DND-41 (cell line): ENCODE data around the gene HJV.

Source experiments
- ATAC-seq: fragments of 200-7000 bp; cut with Tn5 transposase; 3 replicates; pipeline ENCODE4 v1.9.1; 2021; ENCODE audit warnings: low read depth; ENCODE audit not compliant: insufficient read depth
- DNase-seq: peaks from one replicate; pipeline ENCODE4 v3.0.0-alpha.2; 2020
- H2AFZ ChIP-seq: 2 replicates; pipeline ENCODE4 v1.6.0; 2012; ENCODE audit warnings: low read depth, low read length
- H3K27ac ChIP-seq: 2 replicates; pipeline ENCODE4 v1.5.1; 2012; ENCODE audit warnings: low read length, inconsistent platforms
- H3K27me3 ChIP-seq: fragments of 200-600 bp; sonication (generic); 2 replicates; pipeline ENCODE4 v1.6.0; 2012; ENCODE audit warnings: low read length, mild to moderate bottlenecking, inconsistent platforms; ENCODE audit not compliant: insufficient read depth, poor library complexity
- H3K36me3 ChIP-seq: 2 replicates; pipeline ENCODE4 v1.5.1; 2012; ENCODE audit warnings: low read length, inconsistent platforms; ENCODE audit not compliant: insufficient read depth
- H3K4me1 ChIP-seq: 2 replicates; pipeline ENCODE4 v1.5.1; 2012; ENCODE audit warnings: mild to moderate bottlenecking, low read length; ENCODE audit not compliant: insufficient read depth
- H3K4me2 ChIP-seq: 2 replicates; pipeline ENCODE4 v1.6.0; 2012; ENCODE audit warnings: mild to moderate bottlenecking, moderate library complexity, low read length, inconsistent platforms; ENCODE audit not compliant: insufficient read depth
- H3K4me3 ChIP-seq, 2 experiments: fragments of 200-600 bp in 1 of 2; shearing (Covaris generic) in 1 of 2; 2 replicates each; pipeline ENCODE4 v1.5.1; 2012 to 2016; ENCODE audit warnings: inconsistent platforms in 2 of 2, low read length in 2 of 2, mild to moderate bottlenecking in 2 of 2, low read depth in 1 of 2, moderate library complexity in 1 of 2
- H3K79me2 ChIP-seq: 2 replicates; pipeline ENCODE4 v1.6.0; 2012; ENCODE audit warnings: low read length, inconsistent platforms; ENCODE audit not compliant: insufficient read depth
- H3K9ac ChIP-seq: 2 replicates; pipeline ENCODE4 v1.6.0; 2012; ENCODE audit warnings: low read depth, mild to moderate bottlenecking, inconsistent platforms, low read length, moderate library complexity
- H3K9me3 ChIP-seq: 2 replicates; pipeline ENCODE4 v1.5.1; 2012; ENCODE audit warnings: low read length, moderate library complexity, mild to moderate bottlenecking, inconsistent platforms; ENCODE audit not compliant: insufficient read depth, severe bottlenecking
- H4K20me1 ChIP-seq: 2 replicates; pipeline ENCODE4 v1.6.0; 2012; ENCODE audit warnings: low read length; ENCODE audit not compliant: insufficient read depth
- EZH2 ChIP-seq: IDR thresholded peaks from 3 replicates; pipeline ENCODE4 v1.6.1; 2012; ENCODE audit warnings: borderline replicate concordance, low read depth, mild to moderate bottlenecking, moderate library complexity, low read length, inconsistent platforms; ENCODE audit not compliant: severe bottlenecking
- TF ChIP-seq, protein P1 (sequence below): IDR thresholded peaks from 2 replicates; pipeline ENCODE4 v1.5.1; 2012; ENCODE audit warnings: borderline replicate concordance, low read length, moderate library complexity, mild to moderate bottlenecking; ENCODE audit not compliant: poor library complexity, severe bottlenecking; ENCODE audit errors: extremely low read depth

The HJV gene

GRCh38 chr1:146021050-146021445, 487 bp downstream of the HJV start:
- Histone ChIP-seq H3K4me2 (no peak overlapping the region), H3K79me2 (no peaks in the 10 kb centered on the region), H4K20me1 (no peaks in the 10 kb centered on the region), H2AFZ (no peak overlapping the region), H3K9ac (no peak overlapping the region), H3K4me1 (no peaks in the 10 kb centered on the region), H3K4me3 (no peak overlapping the region), H3K9me3 (no peaks in the 10 kb centered on the region), H3K27ac (no peak overlapping the region), H3K27me3 (peaks cover 7% of the 10 kb centered on the region), H3K36me3 (no peaks in the 10 kb centered on the region)
- ATAC-seq: no peak
- TF ChIP-seq, protein P1, sequence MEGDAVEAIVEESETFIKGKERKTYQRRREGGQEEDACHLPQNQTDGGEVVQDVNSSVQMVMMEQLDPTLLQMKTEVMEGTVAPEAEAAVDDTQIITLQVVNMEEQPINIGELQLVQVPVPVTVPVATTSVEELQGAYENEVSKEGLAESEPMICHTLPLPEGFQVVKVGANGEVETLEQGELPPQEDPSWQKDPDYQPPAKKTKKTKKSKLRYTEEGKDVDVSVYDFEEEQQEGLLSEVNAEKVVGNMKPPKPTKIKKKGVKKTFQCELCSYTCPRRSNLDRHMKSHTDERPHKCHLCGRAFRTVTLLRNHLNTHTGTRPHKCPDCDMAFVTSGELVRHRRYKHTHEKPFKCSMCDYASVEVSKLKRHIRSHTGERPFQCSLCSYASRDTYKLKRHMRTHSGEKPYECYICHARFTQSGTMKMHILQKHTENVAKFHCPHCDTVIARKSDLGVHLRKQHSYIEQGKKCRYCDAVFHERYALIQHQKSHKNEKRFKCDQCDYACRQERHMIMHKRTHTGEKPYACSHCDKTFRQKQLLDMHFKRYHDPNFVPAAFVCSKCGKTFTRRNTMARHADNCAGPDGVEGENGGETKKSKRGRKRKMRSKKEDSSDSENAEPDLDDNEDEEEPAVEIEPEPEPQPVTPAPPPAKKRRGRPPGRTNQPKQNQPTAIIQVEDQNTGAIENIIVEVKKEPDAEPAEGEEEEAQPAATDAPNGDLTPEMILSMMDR: no peak
- TF ChIP-seq EZH2: no peak
- DNase-seq: no peak

DNA sequence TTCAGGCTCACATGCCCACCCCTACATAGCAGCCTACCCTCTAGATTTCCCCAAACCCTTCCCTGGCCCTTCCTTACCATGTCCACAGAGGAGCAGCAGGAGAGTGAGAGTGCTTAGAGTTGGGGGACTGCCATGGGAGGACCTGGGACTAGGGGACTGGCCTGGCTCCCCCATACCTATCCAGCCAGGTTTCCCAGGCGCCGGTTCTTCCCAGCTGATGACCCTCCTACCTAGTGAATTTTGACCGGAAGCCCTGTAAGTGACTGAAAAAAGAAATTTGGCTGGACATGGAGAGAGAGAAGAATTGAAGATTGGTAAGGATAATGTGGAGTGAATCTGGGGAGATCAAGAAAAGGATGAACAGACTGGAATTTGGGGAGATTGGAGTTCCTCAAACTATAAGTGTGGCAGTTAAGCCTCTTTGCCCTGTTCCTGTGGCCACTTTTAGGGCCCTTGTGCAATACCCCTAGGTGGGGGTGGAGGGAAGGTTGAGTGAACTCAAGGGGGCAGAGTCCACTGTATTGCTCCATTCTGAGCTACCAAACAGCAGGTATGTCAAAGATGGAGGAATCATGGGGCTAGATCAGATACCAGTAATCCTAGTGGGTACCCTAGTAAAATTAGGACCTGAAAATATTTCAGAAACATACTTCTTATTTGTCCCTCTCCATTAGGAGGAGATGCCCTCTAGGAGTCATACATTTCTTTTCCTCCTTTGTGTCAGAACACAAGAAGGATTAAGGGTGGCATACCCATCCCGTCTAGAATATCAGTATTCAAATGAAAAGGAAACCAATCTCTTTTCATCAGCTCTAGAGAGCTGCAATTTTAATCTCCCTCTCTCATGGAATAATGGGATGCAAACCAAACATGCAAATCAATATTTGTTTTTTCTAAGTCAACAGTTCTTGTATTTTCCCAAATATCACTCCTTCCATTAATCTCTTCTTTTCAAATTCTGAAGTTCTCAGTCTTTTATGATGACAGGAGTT, 1.2 kb downstream of the HJV start:
- no peaks in the 10 kb centered on the region for H3K9me3 ChIP-seq
- H2AFZ ChIP-seq: no peak overlapping the region
- no peaks in the 10 kb centered on the region for H3K36me3 ChIP-seq
- no peaks in the 10 kb centered on the region for H4K20me1 ChIP-seq
- no peak overlapping the region for H3K4me2 ChIP-seq
- DNase-seq (no peak), ATAC-seq (no peak)
- no peak for TF ChIP-seq EZH2
- TF ChIP-seq, protein P1: no peak
- no peaks in the 10 kb centered on the region for H3K79me2 ChIP-seq
- H3K4me3 ChIP-seq: no peak overlapping the region
- H3K27me3 ChIP-seq: peaks cover 7% of the 10 kb centered on the region
- H3K9ac ChIP-seq: no peak overlapping the region
- no peaks in the 10 kb centered on the region for H3K4me1 ChIP-seq
- H3K27ac ChIP-seq: no peak overlapping the region

DNA sequence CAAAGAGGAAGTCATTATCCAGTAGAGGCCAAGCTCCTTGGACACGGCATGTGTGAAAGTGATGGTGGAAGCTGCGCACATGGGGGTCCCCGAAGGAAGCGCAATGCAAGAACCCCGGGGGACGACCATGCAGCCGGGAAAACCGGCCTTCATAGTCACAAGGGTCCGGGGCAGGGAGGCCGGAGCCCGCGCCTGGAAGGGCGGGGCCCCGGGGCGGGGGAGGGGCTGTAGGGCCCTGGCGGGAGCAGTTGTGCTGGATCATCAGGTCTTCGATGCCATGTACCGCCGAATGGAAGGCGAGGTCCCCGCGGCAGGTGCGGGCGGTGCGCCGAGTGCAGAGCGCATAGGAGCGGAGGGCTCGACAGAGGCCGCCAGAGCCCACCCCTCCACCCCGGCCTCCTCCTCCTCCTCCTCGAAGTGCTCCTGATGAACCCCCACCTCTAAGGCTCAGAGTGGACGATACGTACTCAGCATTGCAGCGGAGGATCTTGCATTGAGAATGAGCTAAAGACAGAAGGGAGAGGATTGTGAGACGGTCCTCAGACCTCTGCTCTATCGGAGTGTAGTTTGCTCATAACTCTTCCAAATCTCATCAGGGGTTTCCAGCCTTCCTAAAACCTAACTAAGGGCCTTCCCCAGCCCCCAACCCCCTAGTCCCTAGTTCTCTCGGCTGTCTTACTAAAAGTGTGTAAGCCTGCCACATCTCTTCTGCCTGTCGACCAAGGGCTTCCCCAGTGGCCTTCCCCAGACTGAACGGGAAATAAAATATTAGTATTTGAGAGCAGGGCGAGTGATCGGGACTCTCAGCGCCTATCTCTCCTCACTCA, 2.1 kb downstream of the HJV start:
- Histone ChIP-seq H3K4me3 (no peak overlapping the region), H3K9me3 (no peaks in the 10 kb centered on the region), H3K4me1 (no peaks in the 10 kb centered on the region), H2AFZ (no peak overlapping the region), H3K27me3 (peaks cover 10% of the 10 kb centered on the region), H4K20me1 (no peaks in the 10 kb centered on the region), H3K79me2 (no peaks in the 10 kb centered on the region), H3K27ac (no peak overlapping the region), H3K36me3 (no peaks in the 10 kb centered on the region), H3K4me2 (no peak overlapping the region), H3K9ac (no peak overlapping the region)
- ATAC-seq (no peak), DNase-seq (no peak)
- TF ChIP-seq, protein P1: no peak
- TF ChIP-seq EZH2: no peak
